ENCODE data around the gene TMEFF2. TPM values are rescaled to one million over a fixed set of nuclear protein-coding genes. Genes with fewer than 3 reads are reported as not detected.

The TMEFF2 gene
- total RNA-seq, 1 donor from 2014 or later, result 0.41 TPM

DNA sequence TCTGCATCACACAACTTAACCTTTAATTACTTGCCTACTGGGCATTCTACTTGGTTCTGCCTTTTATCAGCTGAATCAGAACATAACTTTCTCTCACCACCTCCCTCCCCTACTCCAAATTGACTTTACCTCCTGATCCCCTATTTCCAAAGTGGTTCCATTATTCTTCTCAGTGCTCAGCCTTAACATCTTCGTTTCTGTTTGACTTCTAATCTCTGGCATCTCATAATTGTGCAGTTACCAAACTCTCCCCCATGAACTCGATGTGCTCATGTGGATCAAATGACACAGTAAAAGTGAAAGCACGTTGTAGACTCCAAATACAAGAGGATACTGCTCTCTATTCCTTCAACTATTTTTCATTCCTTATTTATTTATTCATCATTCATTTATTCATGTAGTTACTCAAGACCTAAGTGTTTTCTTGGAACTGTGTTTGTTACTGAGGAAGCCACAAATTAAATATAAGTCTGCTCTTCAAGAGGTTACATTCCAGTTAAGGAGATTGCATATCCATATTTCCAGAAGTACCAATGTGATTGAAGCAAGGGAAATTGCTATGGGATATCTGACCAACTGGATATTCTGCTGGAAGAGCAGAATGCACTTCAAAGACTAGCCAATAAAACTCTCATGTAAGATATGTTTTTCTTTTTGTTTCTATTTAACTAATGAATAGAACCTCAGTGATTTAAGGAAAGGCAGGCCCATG, 158.8 kb downstream of the TMEFF2 start:
- Histone ChIP-seq H3K79me2 (ENCODE audit: insufficient read depth, low read length) (no peaks in the 10 kb centered on the region), H3K9me3 (ENCODE audit: insufficient read depth, low read depth, low read length) (no peaks in the 10 kb centered on the region), H3K27me3 (ENCODE audit: insufficient read depth, low read length) (no peaks in the 10 kb centered on the region), H3K4me2 (ENCODE audit: low read length) (peak overlapping the region; percentile 11), H2AFZ (ENCODE audit: low read depth, low read length) (no peak overlapping the region), H3K4me3 (ENCODE audit: insufficient read depth, low read depth, low read length) (no peak overlapping the region), H3K9ac (ENCODE audit: low read length) (no peak overlapping the region), H3K4me1 (ENCODE audit: insufficient read depth, low read length) (no peaks in the 10 kb centered on the region), H3K27ac (ENCODE audit: low read depth, low read length) (no peak overlapping the region), H3K36me3 (ENCODE audit: insufficient read depth, low read length) (no peaks in the 10 kb centered on the region), H4K20me1 (ENCODE audit: insufficient read depth, low read length) (no peaks in the 10 kb centered on the region)
- peak; percentile 38 for DNase-seq (ENCODE audit: low read depth)
- TF ChIP-seq, protein P1, sequence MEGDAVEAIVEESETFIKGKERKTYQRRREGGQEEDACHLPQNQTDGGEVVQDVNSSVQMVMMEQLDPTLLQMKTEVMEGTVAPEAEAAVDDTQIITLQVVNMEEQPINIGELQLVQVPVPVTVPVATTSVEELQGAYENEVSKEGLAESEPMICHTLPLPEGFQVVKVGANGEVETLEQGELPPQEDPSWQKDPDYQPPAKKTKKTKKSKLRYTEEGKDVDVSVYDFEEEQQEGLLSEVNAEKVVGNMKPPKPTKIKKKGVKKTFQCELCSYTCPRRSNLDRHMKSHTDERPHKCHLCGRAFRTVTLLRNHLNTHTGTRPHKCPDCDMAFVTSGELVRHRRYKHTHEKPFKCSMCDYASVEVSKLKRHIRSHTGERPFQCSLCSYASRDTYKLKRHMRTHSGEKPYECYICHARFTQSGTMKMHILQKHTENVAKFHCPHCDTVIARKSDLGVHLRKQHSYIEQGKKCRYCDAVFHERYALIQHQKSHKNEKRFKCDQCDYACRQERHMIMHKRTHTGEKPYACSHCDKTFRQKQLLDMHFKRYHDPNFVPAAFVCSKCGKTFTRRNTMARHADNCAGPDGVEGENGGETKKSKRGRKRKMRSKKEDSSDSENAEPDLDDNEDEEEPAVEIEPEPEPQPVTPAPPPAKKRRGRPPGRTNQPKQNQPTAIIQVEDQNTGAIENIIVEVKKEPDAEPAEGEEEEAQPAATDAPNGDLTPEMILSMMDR (IDR thresholded peaks at IDR 0.05; ENCODE audit: insufficient read depth, low read depth, low read length), result no peak
- TF ChIP-seq EZH2 (IDR thresholded peaks at IDR 0.05; ENCODE audit: insufficient read depth, low read length), result no peak
- no peaks in the 10 kb centered on the region for H3K4me1 Mint-ChIP-seq (ENCODE audit: low read depth, unreplicated experiment)
- no peak overlapping the region for H3K4me3 Mint-ChIP-seq (ENCODE audit: unreplicated experiment)
- H3K9me3 Mint-ChIP-seq (ENCODE audit: unreplicated experiment), result no peaks in the 10 kb centered on the region
- FAIRE-seq, result peak; percentile 74
- no peaks in the 10 kb centered on the region for H3K36me3 Mint-ChIP-seq (ENCODE audit: low read depth, unreplicated experiment)
- no peak overlapping the region for H3K27ac Mint-ChIP-seq (ENCODE audit: unreplicated experiment)
- H3K27me3 Mint-ChIP-seq (ENCODE audit: low read depth, unreplicated experiment), result peaks cover 4% of the 10 kb centered on the region

DNA sequence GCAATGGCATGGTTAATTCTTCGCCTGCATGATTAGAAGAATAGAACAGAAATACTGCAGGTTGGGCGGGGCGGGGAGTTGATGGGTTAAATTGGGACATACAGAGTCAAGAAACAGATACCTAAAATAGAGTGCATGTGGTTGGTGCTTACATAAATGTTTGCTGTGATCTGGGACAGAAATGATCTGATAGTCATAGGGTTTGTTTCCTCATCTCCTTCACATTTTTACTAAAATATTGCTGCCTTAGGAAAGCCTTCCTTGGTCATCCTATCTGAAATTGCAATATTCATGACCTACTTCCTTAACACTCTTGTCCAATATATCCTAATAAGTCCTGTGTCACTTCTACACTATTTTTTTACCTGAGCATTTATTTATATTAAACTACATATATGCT, 163.9 kb downstream of the TMEFF2 start:
- Histone ChIP-seq H3K27me3 (ENCODE audit: insufficient read depth, low read length) (no peaks in the 10 kb centered on the region), H3K9ac (ENCODE audit: low read length) (no peak overlapping the region), H3K4me1 (ENCODE audit: insufficient read depth, low read length) (no peaks in the 10 kb centered on the region), H3K9me3 (ENCODE audit: insufficient read depth, low read depth, low read length) (no peaks in the 10 kb centered on the region), H3K36me3 (ENCODE audit: insufficient read depth, low read length) (no peaks in the 10 kb centered on the region), H3K4me3 (ENCODE audit: insufficient read depth, low read depth, low read length) (no peak overlapping the region), H4K20me1 (ENCODE audit: insufficient read depth, low read length) (no peaks in the 10 kb centered on the region), H3K4me2 (ENCODE audit: low read length) (no peak overlapping the region), H2AFZ (ENCODE audit: low read depth, low read length) (no peak overlapping the region), H3K27ac (ENCODE audit: low read depth, low read length) (no peak overlapping the region), H3K79me2 (ENCODE audit: insufficient read depth, low read length) (no peaks in the 10 kb centered on the region)
- FAIRE-seq (no peak), DNase-seq (ENCODE audit: low read depth) (no peak)
- H3K27me3 Mint-ChIP-seq (ENCODE audit: low read depth, unreplicated experiment), result no peaks in the 10 kb centered on the region
- no peaks in the 10 kb centered on the region for H3K36me3 Mint-ChIP-seq (ENCODE audit: low read depth, unreplicated experiment)
- H3K4me3 Mint-ChIP-seq (ENCODE audit: unreplicated experiment), result no peak overlapping the region
- peaks cover 4% of the 10 kb centered on the region for H3K9me3 Mint-ChIP-seq (ENCODE audit: unreplicated experiment)
- TF ChIP-seq, protein P1 (IDR thresholded peaks at IDR 0.05; ENCODE audit: insufficient read depth, low read depth, low read length), result no peak
- no peak for TF ChIP-seq EZH2 (IDR thresholded peaks at IDR 0.05; ENCODE audit: insufficient read depth, low read length)
- H3K4me1 Mint-ChIP-seq (ENCODE audit: low read depth, unreplicated experiment), result no peaks in the 10 kb centered on the region
- H3K27ac Mint-ChIP-seq (ENCODE audit: unreplicated experiment), result no peak overlapping the region

DNA sequence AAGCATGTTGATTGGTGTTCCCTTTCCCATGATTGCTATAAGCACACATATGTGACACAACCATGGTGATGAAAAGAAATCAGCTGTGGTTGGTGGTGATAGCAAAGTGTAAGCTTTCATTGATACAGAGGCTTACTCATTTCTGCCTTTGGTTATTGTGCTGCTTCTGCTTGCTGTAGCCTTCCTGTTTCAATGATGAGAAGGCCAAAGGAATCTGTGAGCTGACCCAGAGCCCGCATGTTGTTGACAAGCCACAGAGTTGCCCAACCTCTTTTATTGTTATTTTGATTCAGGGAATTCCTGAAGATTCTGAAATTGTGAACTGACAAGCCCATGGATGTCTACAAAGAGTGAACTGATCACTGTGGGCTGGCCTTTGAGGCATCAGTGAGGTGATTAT, 164.4 kb downstream of the TMEFF2 start:
- H3K27ac Mint-ChIP-seq (ENCODE audit: unreplicated experiment), result no peak overlapping the region
- H3K27me3 ChIP-seq (ENCODE audit: insufficient read depth, low read length), result no peaks in the 10 kb centered on the region
- no peak overlapping the region for H3K27ac ChIP-seq (ENCODE audit: low read depth, low read length)
- H3K9me3 Mint-ChIP-seq (ENCODE audit: unreplicated experiment), result peaks cover 4% of the 10 kb centered on the region
- H3K79me2 ChIP-seq (ENCODE audit: insufficient read depth, low read length), result no peaks in the 10 kb centered on the region
- no peaks in the 10 kb centered on the region for H3K36me3 ChIP-seq (ENCODE audit: insufficient read depth, low read length)
- no peak overlapping the region for H3K4me3 Mint-ChIP-seq (ENCODE audit: unreplicated experiment)
- no peak overlapping the region for H3K4me2 ChIP-seq (ENCODE audit: low read length)
- H3K4me1 Mint-ChIP-seq (ENCODE audit: low read depth, unreplicated experiment), result no peaks in the 10 kb centered on the region
- H3K36me3 Mint-ChIP-seq (ENCODE audit: low read depth, unreplicated experiment), result no peaks in the 10 kb centered on the region
- no peak overlapping the region for H3K9ac ChIP-seq (ENCODE audit: low read length)
- TF ChIP-seq EZH2 (IDR thresholded peaks at IDR 0.05; ENCODE audit: insufficient read depth, low read length), result no peak
- TF ChIP-seq, protein P1 (IDR thresholded peaks at IDR 0.05; ENCODE audit: insufficient read depth, low read depth, low read length), result no peak
- no peak overlapping the region for H3K4me3 ChIP-seq (ENCODE audit: insufficient read depth, low read depth, low read length)
- no peaks in the 10 kb centered on the region for H3K27me3 Mint-ChIP-seq (ENCODE audit: low read depth, unreplicated experiment)
- FAIRE-seq (no peak), DNase-seq (ENCODE audit: low read depth) (no peak)
- no peaks in the 10 kb centered on the region for H3K4me1 ChIP-seq (ENCODE audit: insufficient read depth, low read length)
- H3K9me3 ChIP-seq (ENCODE audit: insufficient read depth, low read depth, low read length), result no peaks in the 10 kb centered on the region
- no peaks in the 10 kb centered on the region for H4K20me1 ChIP-seq (ENCODE audit: insufficient read depth, low read length)
- no peak overlapping the region for H2AFZ ChIP-seq (ENCODE audit: low read depth, low read length)
